Measurements from ENCODE around the gene SLC45A1. TPM values are rescaled to one million over a fixed set of nuclear protein-coding genes. Genes with fewer than 3 reads are reported as not detected.

SLC45A1 gene
- total RNA-seq, 1 donor from 2014 or later, result 0.79 TPM

- no peak overlapping the region for H3K4me3 ChIP-seq (ENCODE audit: low read depth, low read length)
- TF ChIP-seq CTCF (IDR thresholded peaks at IDR 0.05; ENCODE audit: insufficient read depth, low read length, poor library complexity, severe bottlenecking), result no peak
- no peak for DNase-seq (ENCODE audit: low read depth)
- no peaks in the 10 kb centered on the region for H3K36me3 ChIP-seq (ENCODE audit: control insufficient read depth, insufficient read depth, low read length)
- no peaks in the 10 kb centered on the region for H3K27me3 ChIP-seq (ENCODE audit: control insufficient read depth, insufficient read depth, low read length)
Observed at GRCh38 chr1:8302081-8302956, 15.6 kb upstream of the SLC45A1 start.

- no peak for DNase-seq (ENCODE audit: low read depth)
- TF ChIP-seq CTCF (IDR thresholded peaks at IDR 0.05; ENCODE audit: insufficient read depth, low read length, poor library complexity, severe bottlenecking), result no peak
- Histone ChIP-seq H3K27me3 (ENCODE audit: control insufficient read depth, insufficient read depth, low read length) (no peaks in the 10 kb centered on the region), H3K36me3 (ENCODE audit: control insufficient read depth, insufficient read depth, low read length) (no peaks in the 10 kb centered on the region), H3K4me3 (ENCODE audit: low read depth, low read length) (no peak overlapping the region)
Observed at GRCh38 chr1:8303141-8303540, 14.8 kb upstream of the SLC45A1 start.

GRCh38 chr1:8303876-8304275 is 14.0 kb upstream of the SLC45A1 start:
- DNase-seq (ENCODE audit: low read depth), result no peak
- no peak for TF ChIP-seq CTCF (IDR thresholded peaks at IDR 0.05; ENCODE audit: insufficient read depth, low read length, poor library complexity, severe bottlenecking)
- no peak overlapping the region for H3K4me3 ChIP-seq (ENCODE audit: low read depth, low read length)
- H3K27me3 ChIP-seq (ENCODE audit: control insufficient read depth, insufficient read depth, low read length), result no peaks in the 10 kb centered on the region
- no peaks in the 10 kb centered on the region for H3K36me3 ChIP-seq (ENCODE audit: control insufficient read depth, insufficient read depth, low read length)

GRCh38 chr1:8307628-8308027 is 10.3 kb upstream of the SLC45A1 start:
- no peak for TF ChIP-seq CTCF (IDR thresholded peaks at IDR 0.05; ENCODE audit: insufficient read depth, low read length, poor library complexity, severe bottlenecking)
- Histone ChIP-seq H3K27me3 (ENCODE audit: control insufficient read depth, insufficient read depth, low read length) (no peaks in the 10 kb centered on the region), H3K4me3 (ENCODE audit: low read depth, low read length) (no peak overlapping the region), H3K36me3 (ENCODE audit: control insufficient read depth, insufficient read depth, low read length) (no peaks in the 10 kb centered on the region)
- no peak for DNase-seq (ENCODE audit: low read depth)

- no peak for TF ChIP-seq CTCF (IDR thresholded peaks at IDR 0.05; ENCODE audit: insufficient read depth, low read length, poor library complexity, severe bottlenecking)
- Histone ChIP-seq H3K27me3 (ENCODE audit: control insufficient read depth, insufficient read depth, low read length) (no peaks in the 10 kb centered on the region), H3K4me3 (ENCODE audit: low read depth, low read length) (no peak overlapping the region), H3K36me3 (ENCODE audit: control insufficient read depth, insufficient read depth, low read length) (no peaks in the 10 kb centered on the region)
- DNase-seq (ENCODE audit: low read depth), result no peak
Observed at GRCh38 chr1:8311068-8311718, 6.7 kb upstream of the SLC45A1 start.
